ENCODE results near the gene COL8A2.

Gene COL8A2

GRCh38 chr1:36157973-36158826, 33.2 kb upstream of the COL8A2 start:
- DNase-seq (ENCODE audit: low read depth): no peak

GRCh38 chr1:36157115-36157903, 32.3 kb upstream of the COL8A2 start:
- no peak for DNase-seq (ENCODE audit: low read depth)

- DNase-seq (ENCODE audit: low read depth): peak; percentile 41
These were observed 31.5 kb upstream of the COL8A2 start for GRCh38 chr1:36156329-36157114.

- peak; percentile 78 for DNase-seq (ENCODE audit: low read depth)
These were observed 30.6 kb upstream of the COL8A2 start, which contains the start of gene MAP7D1 for GRCh38 chr1:36155408-36156328. MAP7D1 (plus strand) TSS chr1:36156160; CDS start chr1:36156418, 258 bp downstream.

- DNase-seq (ENCODE audit: low read depth): no peak
These were observed 29.9 kb upstream of the COL8A2 start for GRCh38 chr1:36154765-36155407.

GRCh38 chr1:36154335-36154734, 29.3 kb upstream of the COL8A2 start:
- DNase-seq (ENCODE audit: low read depth): no peak

- DNase-seq (ENCODE audit: low read depth): no peak
These were observed 28.5 kb upstream of the COL8A2 start for GRCh38 chr1:36153476-36153875.

- DNase-seq (ENCODE audit: low read depth): peak; percentile 51
These were observed 26.8 kb upstream of the COL8A2 start for GRCh38 chr1:36151845-36152203.

GRCh38 chr1:36151134-36151844, 26.3 kb upstream of the COL8A2 start:
- DNase-seq (ENCODE audit: low read depth): no peak

- DNase-seq (ENCODE audit: low read depth): peak; percentile 62
These were observed 25.5 kb upstream of the COL8A2 start for GRCh38 chr1:36150296-36151133.

- DNase-seq (ENCODE audit: low read depth): no peak
These were observed 24.9 kb upstream of the COL8A2 start for GRCh38 chr1:36149973-36150295.

GRCh38 chr1:36149237-36149972, 24.4 kb upstream of the COL8A2 start, which contains the start of gene TRAPPC3:
TRAPPC3 (minus strand) TSS chr1:36149486; CDS start chr1:36149378, 108 bp downstream.
- peak; percentile 98 for DNase-seq (ENCODE audit: low read depth)

- no peak for DNase-seq (ENCODE audit: low read depth)
These were observed 23.8 kb upstream of the COL8A2 start for GRCh38 chr1:36148821-36149236.

- DNase-seq (ENCODE audit: low read depth): no peak
These were observed 19.4 kb upstream of the COL8A2 start for GRCh38 chr1:36144413-36144812.

- DNase-seq (ENCODE audit: low read depth): no peak
These were observed 18.4 kb upstream of the COL8A2 start for GRCh38 chr1:36143424-36143823.

- DNase-seq (ENCODE audit: low read depth): no peak
These were observed 17.1 kb upstream of the COL8A2 start for GRCh38 chr1:36142121-36142520.

- no peak for DNase-seq (ENCODE audit: low read depth)
These were observed 14.5 kb upstream of the COL8A2 start for GRCh38 chr1:36139521-36139920.

- no peak for DNase-seq (ENCODE audit: low read depth)
These were observed 12.8 kb upstream of the COL8A2 start for GRCh38 chr1:36137776-36138175.
